Epithelial cell of proximal tubule (primary cell): Measurements from ENCODE around the gene CTAGE9. TPM values are rescaled to one million over a fixed set of nuclear protein-coding genes. Genes with fewer than 3 reads are reported as not detected.

Source experiments
- DNase-seq: peaks from one replicate; pipeline ENCODE4 v3.0.0-alpha.2; 2011; ENCODE audit warnings: low read depth
- H3K4me3 ChIP-seq: 2 replicates; pipeline ENCODE4 v1.5.1; 2011; ENCODE audit warnings: low read depth, mild to moderate bottlenecking, low read length
- CTCF ChIP-seq: conservative IDR thresholded peaks from 2 replicates; pipeline ENCODE4 v1.5.1; 2012; ENCODE audit warnings: low read depth, mild to moderate bottlenecking, low read length
- total RNA-seq: library from RNA; depleted of rRNA; stranded (reverse); fragments of >200 nt; gene quantifications from 2 replicates; pipeline ENCODE4 v1.2.3, GENCODE V29; 2015

The CTAGE9 gene
- total RNA-seq, 1 donor from 2014 or later = not detected

GRCh38 chr6:131736811-131737210 is 26.0 kb upstream of the CTAGE9 start:
- no peak for DNase-seq
- no peak for TF ChIP-seq CTCF

GRCh38 chr6:131736003-131736596 is 25.3 kb upstream of the CTAGE9 start:
- no peak overlapping the region for H3K4me3 ChIP-seq
- no peak for DNase-seq
- TF ChIP-seq CTCF = no peak

More at GRCh38 chr6:131736811-131737210, 26.0 kb upstream of the CTAGE9 start:
- no peak overlapping the region for H3K4me3 ChIP-seq

- no peak for DNase-seq
- H3K4me3 ChIP-seq = no peak overlapping the region
- no peak for TF ChIP-seq CTCF
Measured at GRCh38 chr6:131733376-131734016, 22.7 kb upstream of the CTAGE9 start.

GRCh38 chr6:131731224-131731623 is 20.4 kb upstream of the CTAGE9 start:
- no peak overlapping the region for H3K4me3 ChIP-seq
- no peak for DNase-seq
- no peak for TF ChIP-seq CTCF

- TF ChIP-seq CTCF = no peak
- no peak overlapping the region for H3K4me3 ChIP-seq
- DNase-seq = no peak
Measured at GRCh38 chr6:131730264-131730663, 19.4 kb upstream of the CTAGE9 start.

GRCh38 chr6:131729550-131729949 is 18.7 kb upstream of the CTAGE9 start:
- no peak overlapping the region for H3K4me3 ChIP-seq
- TF ChIP-seq CTCF = no peak
- no peak for DNase-seq

GRCh38 chr6:131728296-131728939 is 17.6 kb upstream of the CTAGE9 start:
- no peak for TF ChIP-seq CTCF
- DNase-seq = no peak
- H3K4me3 ChIP-seq = no peak overlapping the region
